Measurements from ENCODE around the gene PCNT.
A peak's percentile ranks its signal among the peaks of the same experiment; 100 is the strongest.

PCNT gene, protein sequence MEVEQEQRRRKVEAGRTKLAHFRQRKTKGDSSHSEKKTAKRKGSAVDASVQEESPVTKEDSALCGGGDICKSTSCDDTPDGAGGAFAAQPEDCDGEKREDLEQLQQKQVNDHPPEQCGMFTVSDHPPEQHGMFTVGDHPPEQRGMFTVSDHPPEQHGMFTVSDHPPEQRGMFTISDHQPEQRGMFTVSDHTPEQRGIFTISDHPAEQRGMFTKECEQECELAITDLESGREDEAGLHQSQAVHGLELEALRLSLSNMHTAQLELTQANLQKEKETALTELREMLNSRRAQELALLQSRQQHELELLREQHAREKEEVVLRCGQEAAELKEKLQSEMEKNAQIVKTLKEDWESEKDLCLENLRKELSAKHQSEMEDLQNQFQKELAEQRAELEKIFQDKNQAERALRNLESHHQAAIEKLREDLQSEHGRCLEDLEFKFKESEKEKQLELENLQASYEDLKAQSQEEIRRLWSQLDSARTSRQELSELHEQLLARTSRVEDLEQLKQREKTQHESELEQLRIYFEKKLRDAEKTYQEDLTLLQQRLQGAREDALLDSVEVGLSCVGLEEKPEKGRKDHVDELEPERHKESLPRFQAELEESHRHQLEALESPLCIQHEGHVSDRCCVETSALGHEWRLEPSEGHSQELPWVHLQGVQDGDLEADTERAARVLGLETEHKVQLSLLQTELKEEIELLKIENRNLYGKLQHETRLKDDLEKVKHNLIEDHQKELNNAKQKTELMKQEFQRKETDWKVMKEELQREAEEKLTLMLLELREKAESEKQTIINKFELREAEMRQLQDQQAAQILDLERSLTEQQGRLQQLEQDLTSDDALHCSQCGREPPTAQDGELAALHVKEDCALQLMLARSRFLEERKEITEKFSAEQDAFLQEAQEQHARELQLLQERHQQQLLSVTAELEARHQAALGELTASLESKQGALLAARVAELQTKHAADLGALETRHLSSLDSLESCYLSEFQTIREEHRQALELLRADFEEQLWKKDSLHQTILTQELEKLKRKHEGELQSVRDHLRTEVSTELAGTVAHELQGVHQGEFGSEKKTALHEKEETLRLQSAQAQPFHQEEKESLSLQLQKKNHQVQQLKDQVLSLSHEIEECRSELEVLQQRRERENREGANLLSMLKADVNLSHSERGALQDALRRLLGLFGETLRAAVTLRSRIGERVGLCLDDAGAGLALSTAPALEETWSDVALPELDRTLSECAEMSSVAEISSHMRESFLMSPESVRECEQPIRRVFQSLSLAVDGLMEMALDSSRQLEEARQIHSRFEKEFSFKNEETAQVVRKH (N-terminal part only)

DNA sequence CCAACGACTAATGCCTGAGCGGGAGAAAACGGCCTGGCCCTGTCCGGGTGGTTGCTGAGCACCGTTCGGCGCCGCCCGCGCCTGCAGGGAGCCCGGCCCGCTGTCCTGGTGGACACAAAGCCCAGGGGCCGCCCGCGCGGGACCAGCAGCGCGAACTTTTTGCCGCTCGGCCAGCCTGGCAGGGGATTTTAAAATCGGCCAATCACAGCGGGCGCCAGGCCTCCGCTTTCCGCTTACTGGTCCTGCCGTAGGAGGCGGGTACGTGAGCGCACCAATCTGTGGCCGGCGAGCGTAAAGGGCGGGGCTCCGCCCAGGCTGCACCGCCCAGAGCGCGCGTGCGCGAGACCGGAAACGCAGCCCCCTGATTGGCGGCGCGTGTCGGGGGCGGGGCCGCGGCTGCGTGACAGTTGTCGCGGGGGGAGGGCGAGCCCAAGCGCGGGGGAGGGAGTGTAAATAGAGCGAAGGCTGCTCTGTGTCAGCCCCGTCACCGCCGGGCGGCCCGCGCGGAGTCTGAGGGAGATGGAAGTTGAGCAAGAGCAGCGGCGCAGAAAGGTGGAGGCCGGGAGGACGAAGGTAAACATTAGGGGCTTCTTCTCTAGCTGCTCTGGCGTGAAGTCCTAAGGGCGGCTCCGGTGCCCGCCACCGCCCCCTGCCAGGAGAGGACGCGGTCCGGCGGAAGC lies at the start of gene PCNT, which contains the start of gene C21orf58:
Gene PCNT (plus strand): TSS at position 447 of the 680 bp plus-strand sequence. CDS start 73 bp downstream, at position 520.
Gene C21orf58 (minus strand): TSS at position 161 of the 680 bp plus-strand sequence. CDS start 1,132 bp downstream, outside the sequence.
- peak; percentile 97 for DNase-seq

DNA sequence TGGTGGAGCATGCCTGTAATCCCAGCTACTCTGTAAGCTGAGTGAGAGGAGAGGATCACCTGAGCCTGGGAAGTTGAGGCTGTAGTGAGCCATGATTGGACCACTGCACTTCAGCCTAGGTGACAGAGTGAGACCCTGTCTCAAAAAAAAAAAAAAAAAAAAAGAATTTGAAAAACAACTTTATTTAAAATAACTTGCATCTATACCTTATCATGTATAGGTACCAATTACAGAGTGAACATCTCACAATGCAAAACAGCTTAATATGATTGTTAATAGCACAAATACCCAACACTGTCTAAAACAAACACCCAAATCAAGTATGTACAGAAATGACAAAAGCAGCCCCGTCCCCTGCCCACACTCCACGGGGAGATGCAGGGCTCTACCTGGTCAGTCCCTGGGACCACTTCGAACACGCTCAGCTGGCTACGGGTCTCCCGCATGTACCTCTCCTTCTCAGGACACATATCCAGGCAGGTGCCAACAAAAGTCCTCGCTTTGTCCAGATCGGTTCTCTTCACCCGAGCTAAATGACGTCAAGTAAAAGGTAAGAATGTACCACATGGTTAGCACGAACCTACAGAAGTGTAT lies 49.1 kb upstream of the PCNT start:
- DNase-seq = no peak

DNA sequence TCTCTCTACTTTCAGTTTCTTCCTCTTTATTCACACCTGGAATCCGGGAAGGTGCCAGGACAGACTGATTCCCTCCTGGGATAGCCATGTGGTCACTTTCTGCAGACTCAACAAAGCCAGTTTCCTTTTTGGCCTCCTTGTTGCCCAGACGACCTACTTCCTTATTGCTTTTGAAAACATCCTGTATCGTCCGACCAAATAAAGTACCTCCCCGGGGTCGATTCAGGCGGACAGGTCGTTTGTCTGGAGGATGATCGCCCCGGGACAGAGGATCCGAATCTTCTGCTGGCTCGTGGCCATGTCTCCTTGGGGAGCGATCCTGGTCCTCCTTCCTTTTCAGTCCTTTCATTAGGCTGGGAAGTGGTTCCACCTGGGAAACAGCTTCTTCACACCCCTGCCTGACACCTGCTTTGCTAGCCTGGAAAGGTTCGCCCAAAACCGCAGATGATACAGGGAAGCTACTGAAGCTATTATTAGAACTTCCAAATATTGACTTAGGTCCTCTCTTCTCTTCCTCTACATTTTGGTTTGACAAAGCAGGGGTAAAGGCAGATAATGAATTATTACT lies 39.8 kb upstream of the PCNT start:
- no peak for DNase-seq

DNA sequence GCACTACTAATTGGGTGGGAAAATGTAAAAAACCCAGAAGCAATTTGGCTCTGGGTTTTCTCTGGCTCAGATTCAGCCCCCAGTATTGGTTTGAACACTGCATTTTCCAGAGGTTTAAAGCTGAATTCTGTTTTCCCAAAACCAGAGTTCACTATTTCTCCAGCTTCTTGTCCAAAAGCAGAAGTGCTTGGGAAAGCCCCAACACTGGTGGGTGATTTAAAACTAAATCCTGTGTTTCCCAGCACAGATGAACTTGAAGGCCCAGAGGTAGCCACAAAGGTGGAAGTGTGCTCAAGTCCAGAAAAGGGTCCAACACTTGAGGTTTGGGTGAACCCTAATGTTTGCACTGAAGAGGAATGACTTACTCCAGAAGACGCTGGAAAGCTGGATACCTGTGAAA lies 39.2 kb upstream of the PCNT start:
- DNase-seq = no peak

DNA sequence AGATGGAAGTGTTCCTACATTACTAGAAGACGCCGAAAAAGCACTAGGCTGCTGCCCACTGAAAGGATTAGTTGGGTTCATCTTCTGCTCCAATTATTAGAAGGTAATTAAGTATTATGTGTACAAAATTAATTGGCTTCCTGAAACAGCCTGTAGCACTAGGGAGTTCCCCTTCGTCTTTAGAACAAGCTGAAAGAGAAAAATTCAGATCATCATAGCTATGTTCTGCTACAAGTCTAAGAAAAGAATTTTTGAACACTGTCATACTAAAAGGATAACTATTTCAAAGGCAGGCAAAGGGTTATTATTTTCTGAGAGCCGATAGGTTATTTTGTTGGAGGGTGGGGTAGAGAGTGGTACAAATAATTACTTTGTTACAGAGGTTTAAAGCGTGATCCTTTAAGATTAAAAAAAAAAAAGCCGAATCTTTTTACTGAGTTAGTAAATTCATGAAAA lies 38.7 kb upstream of the PCNT start, which contains the start of gene MCM3AP:
Gene MCM3AP (minus strand): TSS at position 406 of the 456 bp plus-strand sequence. CDS start 325 bp downstream, at position 81.
- DNase-seq = no peak

DNA sequence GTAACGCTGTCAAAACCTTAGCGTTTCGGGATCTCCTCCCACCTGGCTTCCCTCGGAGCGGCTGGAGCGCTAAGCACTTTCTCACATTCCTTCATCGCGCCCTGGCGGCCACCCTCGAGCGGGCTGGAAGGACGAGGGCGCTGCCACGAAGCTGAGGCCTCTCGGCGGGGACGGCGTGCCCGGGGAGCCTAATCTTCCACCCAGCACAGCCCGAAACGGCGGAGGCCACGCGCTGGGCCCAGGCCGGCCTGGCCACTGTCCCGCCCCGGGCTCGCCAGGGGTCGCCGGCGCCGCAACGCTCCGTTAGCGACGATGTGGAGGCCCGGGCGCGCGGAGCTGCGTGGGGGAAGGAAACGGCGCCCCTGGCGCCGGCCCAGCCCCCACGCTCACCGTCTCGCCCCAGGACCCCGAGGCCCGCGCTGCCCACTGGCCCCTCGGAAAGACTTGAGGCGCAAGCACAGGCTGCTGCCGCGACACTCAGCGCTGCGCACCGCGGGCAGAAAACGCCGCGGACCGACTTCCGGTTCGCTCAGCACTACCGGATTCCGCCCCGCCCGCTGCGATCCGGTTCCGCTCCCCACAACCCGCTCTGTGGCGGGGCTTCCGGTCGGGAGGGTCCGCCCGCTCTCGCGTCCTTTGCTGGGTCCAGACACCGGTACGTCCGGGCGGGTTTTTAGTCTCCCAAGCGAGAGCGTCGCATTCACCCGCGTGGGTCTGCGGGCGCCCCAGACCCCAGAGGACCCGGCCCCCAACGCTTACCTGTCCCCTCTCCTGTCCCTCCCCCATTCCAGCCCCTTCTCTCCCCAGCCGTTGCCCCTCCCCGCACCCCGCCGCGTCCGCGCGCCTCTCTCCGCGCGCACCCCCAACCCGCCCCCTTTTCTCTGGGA lies 38.0 kb upstream of the PCNT start, which contains the start of gene YBEY:
Gene YBEY (plus strand): TSS at position 582 of the 887 bp plus-strand sequence. CDS start 572 bp downstream, outside the sequence.
- DNase-seq = peak; percentile 93

DNA sequence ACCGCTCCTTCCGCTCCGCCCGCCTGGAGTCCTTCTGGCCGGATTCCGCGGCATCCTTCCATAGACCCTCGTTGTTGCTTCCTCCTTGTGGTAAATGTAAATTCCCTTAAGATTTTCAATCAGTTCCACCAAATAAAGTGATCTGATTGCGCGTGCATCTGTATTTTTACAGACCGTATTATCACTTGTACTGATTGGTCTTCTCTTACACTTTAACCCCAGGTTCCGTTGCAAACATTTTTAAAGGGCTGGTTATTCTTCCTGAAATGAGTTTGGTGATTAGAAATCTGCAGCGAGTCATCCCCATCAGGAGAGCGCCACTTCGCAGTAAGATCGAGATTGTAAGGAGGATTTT lies 37.3 kb upstream of the PCNT start:
- DNase-seq = no peak

DNA sequence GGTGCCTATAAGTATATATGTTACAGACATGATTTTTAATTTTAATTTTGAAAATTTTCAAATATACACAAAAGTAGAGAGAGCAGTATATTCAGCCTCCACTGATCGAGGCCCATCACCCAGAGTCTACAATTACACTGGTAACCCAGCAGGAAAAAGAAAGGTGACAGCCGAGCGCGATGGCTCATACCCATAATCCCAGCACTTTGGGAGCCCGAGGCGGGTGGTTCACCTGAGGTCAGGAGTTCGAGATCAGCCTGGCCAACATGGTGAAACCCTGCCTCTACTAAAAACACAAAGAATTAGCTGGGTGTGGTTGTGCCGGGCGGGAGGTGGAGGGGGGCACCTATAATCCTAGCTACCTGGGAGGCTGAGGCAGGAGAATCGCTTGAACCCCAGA lies 36.4 kb upstream of the PCNT start:
- no peak for DNase-seq

DNA sequence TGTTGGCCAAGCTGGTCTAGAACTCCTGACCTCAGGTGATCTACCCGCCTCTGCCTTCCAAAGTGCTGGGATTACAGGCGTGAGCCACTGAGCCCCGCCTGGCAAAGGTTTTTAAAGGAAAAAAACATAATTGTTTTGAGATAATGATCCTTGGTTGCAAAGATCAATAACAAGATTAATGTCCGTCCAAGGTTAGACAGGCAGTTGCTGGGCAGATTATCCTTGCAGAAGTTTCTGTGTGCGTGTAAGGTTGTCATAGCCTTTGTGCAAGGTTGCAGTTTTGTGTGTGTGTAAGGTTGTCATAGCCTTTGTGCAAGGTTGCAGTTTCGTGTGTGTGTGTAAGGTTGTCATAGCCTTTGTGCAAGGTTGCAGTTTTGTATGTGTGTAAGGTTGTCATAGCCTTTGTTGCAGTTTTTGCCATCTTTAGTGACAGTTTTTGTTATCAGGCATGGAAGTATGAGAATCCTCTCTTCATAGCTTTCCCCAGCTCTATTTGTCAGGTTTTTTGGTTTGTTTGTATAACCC lies 34.2 kb upstream of the PCNT start:
- no peak for DNase-seq

DNA sequence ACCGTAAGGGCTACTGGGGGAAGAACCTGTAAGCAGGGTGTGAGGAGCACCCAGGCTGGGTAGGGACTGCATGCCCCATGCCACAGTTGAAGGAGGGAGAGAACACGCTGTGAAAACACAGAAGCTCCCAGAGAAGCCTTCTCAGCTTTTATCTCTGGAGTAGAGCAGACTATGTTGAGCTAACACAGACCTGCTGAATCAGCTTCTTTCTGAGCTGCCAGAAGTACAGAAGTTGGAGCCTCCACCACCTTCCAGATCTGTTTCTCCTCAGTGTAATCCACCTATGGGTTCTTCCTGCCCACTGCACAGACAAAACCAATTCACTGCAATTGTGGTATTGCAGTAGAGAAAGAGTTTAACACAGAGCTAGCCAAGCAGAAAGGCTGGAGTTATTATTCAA lies 32.4 kb upstream of the PCNT start:
- DNase-seq = no peak

DNA sequence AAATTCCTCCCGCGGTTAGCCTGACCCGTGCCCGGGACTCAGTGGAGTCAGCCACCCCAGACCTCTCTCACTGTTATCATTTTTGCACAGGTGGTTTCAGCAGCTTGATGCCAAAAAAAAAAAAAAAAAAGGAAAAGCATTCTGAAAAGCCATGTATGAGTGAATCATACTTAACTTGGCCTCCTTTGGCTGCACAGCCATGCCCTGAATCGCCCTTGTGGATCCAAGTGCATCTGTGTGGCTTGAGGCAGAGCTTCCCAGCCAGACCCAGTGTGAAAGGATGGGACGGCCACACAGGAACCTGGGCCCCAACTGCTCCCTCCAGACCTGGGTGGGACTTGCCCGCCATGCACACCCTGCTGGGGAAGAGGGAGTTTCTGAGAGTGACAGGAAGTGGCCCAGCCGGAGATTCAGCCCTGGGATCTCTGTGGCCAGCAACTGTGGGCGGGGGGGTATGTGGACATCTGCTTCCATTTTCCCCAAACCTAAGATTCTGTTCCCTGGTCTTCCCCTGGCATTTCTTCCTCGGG lies 29.2 kb upstream of the PCNT start:
- DNase-seq = no peak

DNA sequence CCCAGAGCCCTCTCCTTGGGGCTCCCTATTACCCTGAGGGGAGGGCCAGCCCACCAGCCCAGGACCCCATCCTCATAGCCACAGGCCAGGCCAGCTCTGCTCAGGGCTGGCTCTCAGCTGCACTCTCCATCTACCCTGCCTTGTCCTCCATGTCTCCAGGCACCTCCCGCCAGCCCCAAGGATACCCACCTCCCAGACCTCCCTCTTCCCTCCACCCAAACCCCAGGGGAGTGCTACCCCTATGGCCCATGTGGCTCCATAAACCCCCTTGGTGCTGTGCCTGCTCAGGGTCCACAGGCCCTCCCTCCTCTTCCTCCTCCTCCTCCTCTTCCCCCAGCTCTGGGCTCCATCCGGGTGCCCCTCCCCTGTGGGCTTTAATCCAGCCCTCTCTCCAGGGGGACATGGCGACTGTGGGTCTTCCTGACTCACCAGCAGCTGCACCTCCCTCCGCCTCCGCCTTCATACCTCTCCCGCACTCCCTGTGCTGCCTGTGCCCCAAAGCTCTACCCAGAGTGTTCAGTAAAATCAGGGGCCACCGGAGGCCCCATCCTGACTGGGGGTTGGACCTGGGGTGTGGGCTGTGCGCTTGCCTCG lies 28.7 kb upstream of the PCNT start:
- no peak for DNase-seq

DNA sequence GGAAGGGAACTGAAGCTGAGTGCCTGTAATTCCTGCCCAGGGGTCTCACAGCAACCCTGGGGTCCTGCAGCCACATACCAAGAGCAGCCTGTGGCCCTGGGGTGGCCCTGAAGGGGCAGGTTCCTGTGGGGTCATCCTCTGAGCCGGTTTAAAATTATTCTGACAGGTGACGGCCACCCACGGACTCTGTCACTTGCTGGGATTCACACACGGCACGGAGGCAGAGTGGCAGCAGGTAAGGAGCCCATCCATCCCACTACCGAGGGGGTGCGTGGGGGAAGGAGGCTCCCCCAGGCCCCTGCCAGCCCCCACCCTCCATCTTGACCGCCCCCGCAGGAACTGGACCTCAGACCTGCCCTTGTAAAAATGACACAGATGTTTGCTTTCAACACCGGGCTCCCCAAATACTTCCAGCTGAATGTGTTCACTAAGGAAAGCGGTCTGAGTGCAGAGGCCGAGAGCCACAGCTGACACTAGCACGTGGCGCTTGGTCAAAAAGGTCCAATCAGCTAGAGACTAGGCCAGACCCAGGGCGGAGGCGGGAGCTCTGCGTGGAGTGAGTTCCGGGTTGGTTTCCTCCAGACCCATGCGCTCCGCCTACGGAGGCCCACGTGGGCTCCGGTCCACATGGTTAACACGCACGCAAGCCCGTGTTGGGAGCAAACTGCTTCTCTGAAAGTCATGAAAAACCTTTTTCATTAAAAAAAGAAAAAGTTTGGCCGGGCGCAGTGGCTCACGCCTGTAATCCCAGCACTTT lies 27.8 kb upstream of the PCNT start:
- peak; percentile 77 for DNase-seq

DNA sequence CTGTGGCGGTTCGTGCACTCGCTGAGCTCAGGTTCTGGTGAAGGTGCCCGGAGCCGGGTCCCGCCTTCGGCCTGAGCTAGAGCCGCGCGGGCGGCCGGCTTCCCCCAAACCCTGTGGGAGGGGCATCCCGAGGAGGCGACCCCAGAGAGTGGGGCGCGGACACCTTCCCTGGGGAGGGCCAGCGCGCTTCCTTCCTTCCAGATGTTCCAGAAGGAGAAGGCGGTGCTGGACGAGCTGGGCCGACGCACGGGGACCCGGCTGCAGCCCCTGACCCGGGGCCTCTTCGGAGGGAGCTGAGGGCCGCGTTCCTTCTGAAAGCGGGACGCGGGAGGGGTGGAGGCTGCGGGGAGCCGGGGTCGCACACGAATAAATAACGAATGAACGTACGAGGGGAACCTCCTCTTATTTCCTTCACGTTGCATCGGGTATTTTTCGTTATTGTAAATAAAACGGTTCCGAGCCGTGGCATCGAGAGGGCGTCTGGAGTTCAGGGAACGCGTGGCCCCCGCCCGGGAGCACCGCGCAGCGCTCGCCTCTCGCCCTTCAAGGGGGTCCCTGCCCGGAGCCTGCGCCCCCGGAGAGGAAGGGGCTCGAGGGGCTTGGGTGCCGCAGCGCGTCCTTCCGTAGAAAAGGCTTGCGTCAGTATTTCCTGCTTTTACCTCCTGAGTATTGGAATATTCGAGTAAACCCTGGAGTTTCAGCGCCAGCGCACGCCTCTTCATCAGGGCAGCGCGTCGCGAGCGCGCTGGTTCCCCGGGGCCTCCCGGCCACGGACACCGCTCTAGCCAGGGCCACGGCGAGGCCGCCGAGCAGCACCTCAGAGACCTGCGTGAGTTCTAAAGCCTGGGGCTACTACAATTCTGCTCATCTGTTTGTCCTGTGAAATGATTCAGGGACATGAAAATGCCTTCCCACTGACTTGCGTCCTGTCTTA lies 26.4 kb upstream of the PCNT start:
- DNase-seq = no peak

DNA sequence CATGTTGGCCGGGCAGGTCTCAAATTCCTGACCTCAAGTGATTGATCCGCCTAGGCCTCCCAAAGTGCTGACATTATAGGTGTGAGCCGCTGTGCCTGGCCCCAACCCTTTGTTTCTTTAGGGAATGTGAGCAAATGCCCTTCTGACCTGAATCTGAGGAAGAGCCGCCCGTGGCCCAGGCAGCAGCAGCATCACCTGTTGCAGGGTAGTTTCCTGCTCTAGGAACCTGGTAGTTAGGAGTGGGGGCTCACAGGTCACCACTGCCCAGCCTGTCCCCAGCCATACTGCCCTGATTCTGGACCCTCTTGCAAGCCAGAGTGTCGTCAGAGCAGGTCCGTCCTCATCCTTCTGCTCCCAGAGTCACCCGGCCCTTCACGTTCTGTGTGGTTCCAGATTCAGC lies 24.8 kb upstream of the PCNT start:
- DNase-seq = no peak

DNA sequence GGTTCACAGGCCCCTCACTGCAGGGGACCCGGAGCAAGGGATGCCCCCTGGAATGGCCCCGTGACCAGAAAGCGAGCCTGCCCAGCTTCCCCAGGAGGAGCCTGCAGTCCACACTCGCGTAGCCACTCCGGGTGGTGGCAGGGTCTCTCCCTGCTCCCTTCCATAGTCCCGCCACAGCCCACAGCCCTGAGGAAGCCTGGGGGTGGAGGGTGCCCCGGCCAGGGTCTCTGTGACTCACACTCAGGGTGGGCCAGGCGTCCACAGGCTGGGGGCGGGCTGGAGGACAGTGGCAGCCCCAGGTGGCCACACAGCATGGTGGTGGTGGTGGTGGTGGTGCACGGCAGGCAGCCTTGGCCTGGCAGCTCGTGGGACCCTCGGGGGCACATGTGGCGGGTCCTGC lies 22.2 kb upstream of the PCNT start:
- DNase-seq = no peak

DNA sequence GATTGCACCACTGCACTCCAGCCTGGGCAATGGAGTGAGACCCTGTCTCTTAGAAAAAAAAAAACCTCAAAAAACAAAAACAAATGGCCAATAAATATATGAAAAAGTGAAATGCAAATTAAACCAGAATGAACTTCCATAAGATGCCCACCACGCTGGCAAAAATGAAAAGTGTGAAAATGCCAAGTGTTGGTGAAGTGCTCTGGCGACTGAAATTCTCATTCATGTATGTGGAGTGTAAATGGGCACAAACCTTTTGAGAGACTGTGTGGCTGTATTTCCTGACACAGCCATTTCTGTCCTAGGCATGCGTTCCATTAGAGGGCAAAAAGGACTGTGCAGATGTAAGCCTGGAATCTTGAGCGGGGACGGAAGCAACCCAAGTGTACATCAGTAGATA lies 19.5 kb upstream of the PCNT start:
- no peak for DNase-seq
